Ovary (tissue), 3 donors: ENCODE data around the gene RGS3.

Source experiments
- EP300 ChIP-seq: sonication (generic); formaldehyde crosslinking; IDR thresholded peaks from one replicate; pipeline ENCODE4 v1.6.1; 2017; ENCODE audit warnings: antibody characterized with exemption
- POLR2A ChIP-seq: fragments of 450-650 bp; IDR thresholded peaks from one replicate; pipeline ENCODE4 v1.6.1; 2017; ENCODE audit warnings: antibody characterized with exemption, mild to moderate bottlenecking, moderate library complexity
- TF ChIP-seq, protein P1 (sequence below), 3 donors: fragments of 450-650 bp in 2 of 3; fragments of 200-600 bp in 1 of 3; IDR thresholded peaks; one replicate each; pipeline versions ENCODE4 v1.5.1 to v1.8.0; 2016 to 2022; ENCODE audit warnings: antibody characterized with exemption in 3 of 3, mild to moderate bottlenecking in 1 of 3
- donor health status: DM: no; HTN: no; CAD: no.

DNA sequence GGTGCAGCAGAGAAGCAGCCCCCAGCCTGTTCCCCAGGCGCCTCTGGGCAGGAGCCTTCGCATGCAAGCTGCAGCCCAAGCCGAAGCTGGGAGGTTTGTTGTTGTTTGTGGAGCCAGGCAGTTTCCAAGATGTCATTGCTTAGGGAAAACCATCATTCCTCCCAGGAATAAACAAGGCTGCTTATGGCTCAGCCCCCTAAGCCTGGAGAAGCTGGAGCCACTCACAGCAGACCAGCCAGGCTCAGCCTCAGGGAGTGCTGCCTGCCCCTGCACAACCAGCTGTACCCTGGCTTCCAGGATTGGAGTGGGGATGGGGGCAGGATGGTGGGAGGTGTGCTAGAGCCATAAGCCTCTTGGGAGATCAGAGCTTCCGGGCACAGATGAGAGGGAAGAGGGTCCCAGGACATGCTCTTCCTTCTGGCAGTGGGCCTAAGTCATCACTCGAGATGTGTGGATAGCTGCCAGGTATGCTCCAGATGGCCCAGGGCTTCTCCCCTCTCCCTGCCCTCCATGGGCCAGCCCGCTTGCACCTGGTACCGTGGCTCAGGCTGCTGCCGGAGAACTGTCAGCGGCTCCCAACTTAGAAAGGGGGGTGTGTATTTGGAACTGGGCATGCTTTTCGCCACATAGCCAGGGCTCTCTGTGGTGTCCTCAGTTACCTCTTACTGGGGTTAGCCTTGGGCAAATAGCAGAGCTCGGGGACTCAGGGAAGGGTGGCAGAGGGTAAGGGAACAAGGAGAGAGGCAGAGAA is 105.2 kb downstream of the RGS3 start:
- TF ChIP-seq, protein P1, sequence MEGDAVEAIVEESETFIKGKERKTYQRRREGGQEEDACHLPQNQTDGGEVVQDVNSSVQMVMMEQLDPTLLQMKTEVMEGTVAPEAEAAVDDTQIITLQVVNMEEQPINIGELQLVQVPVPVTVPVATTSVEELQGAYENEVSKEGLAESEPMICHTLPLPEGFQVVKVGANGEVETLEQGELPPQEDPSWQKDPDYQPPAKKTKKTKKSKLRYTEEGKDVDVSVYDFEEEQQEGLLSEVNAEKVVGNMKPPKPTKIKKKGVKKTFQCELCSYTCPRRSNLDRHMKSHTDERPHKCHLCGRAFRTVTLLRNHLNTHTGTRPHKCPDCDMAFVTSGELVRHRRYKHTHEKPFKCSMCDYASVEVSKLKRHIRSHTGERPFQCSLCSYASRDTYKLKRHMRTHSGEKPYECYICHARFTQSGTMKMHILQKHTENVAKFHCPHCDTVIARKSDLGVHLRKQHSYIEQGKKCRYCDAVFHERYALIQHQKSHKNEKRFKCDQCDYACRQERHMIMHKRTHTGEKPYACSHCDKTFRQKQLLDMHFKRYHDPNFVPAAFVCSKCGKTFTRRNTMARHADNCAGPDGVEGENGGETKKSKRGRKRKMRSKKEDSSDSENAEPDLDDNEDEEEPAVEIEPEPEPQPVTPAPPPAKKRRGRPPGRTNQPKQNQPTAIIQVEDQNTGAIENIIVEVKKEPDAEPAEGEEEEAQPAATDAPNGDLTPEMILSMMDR (IDR thresholded peaks at IDR 0.05) = no peak
- TF ChIP-seq POLR2A (no peak), EP300 (no peak)
